HG03045 (cell line): ENCODE results near the gene GLOD4.
"Not testable (repeated sequence)": the region's sequence is repeated elsewhere in the genome, so short reads cannot be mapped to it uniquely, and the experiment has no call there.

Source experiments
- ATAC-seq: cut with Tn5 transposase; IDR thresholded peaks from one replicate; pipeline ENCODE4 v1.9.1; 2021; ENCODE audit warnings: mild to moderate bottlenecking, moderate library complexity; ENCODE audit not compliant: unreplicated experiment

The GLOD4 gene

DNA sequence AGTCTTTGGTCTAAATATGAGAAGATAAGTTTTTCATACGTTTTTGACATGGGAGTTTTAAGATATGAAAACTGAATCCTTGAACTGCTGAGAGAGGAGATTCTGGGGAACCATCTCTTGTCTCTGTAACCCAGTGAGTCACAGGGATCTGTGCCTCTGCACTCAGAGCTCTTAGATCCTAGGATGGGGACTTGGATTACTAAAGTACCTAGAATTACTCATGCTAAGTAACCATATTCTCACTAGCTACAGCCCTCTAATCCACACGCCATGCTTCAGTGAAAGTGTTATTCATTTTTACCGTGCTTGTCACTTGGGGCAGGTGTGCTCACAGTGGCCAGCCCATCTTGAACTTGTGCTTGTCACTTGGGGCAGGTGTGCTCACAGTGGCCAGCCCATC is 2.1 kb upstream of the GLOD4 start:
- ATAC-seq, result no peak

DNA sequence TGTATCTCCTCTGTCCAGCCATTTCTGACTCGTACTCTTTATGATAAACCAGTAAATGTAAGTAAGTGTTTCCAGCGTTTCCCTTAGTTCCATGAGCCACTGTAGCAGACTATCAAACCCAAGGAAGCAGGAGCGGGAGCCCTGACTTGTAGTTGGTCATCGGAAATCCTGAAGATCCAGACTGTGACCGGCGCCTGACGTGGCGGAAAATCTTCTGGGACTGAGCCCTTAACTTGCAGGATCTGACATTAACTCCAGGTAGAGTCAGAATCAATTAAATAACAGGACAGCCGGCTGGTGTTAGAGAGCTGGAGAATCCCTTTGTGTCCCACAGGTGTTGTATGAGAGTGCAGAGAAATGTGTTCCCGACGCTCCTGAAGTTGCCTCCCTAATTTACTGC is 4.0 kb downstream of the GLOD4 start:
- ATAC-seq, result no peak

DNA sequence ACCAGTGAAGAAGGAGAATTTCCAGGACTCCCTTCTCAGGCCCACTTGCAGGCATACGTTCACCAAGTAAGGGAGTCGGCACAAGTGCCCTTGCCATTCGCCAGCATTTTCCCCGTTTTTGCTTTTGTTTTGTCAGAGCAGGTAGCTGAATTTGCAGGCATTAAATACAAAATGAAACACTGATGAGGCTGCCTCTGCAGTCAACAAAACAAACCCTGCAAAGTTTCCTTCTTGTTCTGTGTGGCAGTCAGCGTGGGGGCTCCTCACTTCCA is 7.8 kb downstream of the GLOD4 start:
- ATAC-seq, result no peak

DNA sequence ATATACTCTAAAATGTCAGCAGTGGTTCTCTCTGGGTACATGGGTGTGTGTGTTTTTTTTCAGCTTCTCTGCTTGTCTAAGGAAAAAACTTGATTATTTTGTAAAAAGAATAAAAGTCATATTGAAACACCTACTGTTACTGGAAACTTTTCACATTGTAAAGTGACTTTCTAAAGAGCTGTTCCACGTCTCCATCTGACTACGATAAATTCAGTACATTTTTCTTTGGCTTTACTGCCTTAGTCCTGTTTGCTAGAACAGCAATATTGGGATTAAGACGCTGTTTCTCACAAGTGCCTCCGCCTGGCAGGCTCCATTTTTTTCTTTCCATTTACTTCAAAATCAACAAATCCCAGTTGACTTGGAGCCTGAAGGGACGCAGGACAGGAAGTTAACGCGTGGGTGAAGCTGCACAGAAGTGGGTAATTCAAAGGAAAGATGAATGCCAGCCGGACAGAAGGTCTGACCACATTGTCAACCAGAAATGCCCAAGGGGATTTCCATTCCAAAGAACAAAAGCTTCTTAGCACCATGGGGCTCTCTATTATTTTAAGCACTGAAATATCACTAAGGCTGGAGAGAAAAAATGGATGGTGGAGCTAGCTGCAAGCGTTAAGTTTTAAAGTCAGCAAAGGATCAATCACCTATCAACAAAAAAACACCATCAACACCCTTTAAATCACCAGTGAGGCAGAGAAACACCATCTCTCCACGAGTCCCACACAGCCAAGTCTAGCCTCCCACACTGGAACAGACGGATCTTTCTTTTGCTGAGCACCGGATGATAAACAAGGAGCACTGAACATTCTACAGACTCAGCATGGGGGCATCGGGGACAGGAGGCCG is 8.4 kb downstream of the GLOD4 start:
- no peak for ATAC-seq

DNA sequence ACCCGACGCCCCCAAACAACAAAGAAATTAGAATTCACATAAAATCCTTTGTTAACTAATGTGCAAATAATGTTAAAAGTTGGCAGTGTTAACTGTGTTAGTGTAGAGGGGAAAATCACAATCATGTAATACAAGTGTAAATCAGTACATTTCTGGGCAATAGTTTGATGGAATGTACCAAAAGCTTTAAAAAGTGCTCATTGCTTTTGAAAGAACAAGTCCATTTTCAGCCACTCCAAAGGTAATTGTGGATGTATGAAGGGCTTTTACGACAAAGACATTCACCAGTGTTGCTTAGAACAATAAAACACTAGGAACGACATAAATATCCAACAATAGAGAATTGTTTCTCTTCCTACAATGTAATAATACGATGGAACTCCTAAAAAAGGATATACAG is 9.1 kb downstream of the GLOD4 start:
- ATAC-seq, result no peak

DNA sequence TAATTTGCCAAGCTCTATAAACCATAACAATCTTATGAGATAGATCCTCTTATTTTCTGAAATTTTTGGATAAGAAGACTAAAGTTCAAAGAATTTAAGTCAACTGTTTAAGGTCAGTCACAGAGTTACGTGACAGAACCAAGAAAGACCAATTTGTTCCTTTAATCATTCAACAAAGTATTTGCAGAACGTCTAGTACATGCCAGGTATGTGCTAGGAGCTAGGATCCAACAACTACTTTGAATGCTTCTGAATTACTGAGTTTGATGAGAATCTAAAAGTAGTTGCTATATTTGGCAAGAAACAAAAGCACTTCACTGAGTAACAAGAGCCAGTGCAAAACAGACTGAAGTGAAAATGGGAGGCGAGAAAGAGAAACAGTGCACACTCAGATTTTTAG is 15.0 kb downstream of the GLOD4 start:
- no peak for ATAC-seq

DNA sequence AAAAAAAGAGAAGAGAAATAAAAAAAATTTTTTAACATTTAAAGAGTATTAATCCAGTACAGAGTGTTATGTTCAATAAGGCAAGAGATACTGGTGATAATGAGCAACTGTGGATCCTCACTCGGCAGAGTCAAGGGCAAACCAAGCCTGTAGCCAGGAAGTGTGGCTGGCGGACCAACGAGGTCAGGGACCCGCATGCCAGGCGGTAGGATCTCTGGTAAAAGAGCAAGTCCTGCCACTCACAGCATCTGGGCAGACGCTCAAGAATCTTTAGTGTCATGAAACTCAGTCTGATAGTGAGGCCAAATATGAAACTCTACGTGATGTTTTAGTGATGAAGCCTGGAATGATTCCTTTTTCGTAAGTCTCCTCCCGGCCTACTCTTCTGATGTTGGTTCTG is 21.7 kb downstream of the GLOD4 start:
- ATAC-seq, result no peak

DNA sequence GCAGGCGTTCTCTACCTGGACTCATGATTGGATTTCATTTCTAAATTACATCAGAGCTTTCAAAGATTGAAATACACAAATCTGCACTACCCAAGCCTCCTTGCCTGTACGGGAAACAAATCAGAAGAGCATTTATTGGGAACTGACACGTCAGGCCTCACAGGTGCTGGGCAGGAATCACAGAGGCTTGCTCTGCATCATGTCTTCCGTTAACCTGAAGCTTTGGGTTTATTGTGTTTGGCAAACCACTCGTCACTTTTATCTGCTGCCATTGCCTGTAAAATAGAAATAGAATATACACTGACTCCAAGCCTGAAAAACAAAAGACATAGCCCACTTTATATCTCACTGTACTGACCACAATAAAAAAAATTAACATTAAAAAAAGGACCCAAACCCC is 22.1 kb downstream of the GLOD4 start:
- no peak for ATAC-seq

DNA sequence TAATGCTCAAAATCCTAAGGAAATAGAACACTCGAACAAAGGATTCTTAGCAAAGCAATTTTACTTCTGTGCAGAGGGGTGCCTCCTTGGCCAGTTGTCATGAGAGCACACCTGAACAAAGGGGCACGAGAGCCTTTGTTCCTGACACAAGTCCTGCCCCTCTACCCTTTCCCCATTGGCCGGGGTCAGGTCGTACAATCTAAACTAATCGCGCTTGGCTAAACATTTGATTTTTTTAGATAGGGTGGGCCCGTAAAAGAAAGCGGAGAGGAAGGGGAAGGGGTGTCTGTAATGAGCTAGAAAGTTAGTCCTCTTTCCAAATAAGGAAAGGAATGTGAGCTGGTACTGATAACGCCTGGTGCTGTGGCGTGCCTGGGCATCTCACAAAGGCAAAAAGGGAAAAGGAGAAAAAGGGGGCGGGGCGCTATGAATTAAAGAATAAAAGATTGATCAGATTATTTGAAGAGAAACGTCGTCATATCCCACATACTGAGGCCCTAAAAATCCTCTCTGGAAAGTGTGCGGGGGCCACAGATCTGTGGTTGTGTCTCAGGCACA is 26.0 kb downstream of the GLOD4 start:
- ATAC-seq, result not testable (repeated sequence)

DNA sequence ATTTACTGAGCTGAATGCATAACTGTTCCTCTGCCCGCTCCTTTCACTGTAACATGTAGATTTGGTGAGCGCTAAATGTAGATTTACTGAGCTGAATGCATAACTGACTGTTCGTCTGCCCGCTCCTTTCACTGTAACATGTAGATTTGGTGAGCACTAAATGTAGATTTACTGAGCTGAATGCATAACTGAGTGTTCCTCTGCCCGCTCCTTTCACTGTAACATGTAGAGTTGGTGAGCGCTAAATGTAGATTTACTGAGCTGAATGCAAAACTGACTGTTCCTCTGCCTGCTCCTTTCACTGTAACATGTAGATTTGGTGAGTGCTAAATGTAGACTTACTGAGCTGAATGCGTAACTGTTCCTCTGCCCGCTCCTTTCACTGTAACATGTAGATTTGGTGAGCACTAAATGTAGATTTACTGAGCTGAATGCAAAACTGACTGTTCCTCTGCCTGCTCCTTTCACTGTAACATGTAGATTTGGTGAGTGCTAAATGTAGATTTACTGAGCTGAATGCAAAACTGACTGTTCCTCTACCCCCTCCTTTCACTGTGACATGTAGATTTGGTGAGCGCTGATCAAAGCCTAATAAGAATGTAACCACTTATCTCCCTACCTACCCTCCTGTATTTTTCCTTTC is 26.6 kb downstream of the GLOD4 start:
- ATAC-seq, result not testable (repeated sequence)

DNA sequence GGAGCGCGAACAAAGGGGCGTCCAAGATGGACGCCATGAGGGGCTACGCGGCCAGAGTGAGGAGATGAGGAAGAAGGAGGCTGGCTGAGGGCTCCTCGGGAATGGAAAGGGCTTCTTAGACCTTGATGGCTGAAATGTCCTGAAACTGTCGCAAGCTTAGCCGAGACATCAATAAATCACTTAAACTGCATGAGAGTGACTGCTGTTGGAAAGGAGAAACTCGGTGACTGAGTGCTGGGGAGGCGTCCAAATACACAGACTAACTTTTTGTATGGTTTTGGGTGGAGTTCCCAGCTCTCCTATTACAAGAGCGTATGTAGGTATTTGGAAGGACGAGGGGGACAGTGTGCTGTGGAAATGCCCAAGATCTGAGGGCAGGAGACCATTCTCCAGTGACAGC is 28.7 kb downstream of the GLOD4 start:
- no peak for ATAC-seq

DNA sequence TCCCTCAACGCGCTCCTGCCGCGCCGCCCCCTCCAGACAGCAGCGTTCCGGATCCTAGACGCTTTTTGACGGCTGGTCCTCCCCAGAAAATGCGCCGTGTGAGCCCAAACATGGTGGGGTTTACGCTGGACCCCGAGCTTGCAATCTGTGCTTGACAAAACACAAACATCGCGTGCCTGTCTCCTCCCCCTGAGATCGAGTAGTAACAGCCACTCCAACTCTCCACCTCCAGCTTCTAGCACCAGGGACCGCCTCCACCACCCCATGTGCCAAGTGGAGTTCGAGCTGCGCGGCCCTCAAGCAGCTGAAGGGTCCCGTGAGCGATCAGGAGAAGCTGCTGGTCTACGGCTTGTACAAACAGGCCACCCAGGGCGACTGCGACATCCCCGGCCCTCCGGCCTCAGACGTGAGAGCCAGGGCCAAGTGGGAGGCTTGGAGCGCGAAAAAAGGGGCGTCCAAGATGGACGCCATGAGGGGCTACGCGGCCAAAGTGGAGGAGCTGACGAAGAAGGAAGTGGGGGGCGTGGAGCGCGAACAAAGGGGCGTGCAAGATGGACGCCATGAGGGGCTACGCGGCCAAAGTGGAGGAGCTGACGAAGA is 29.4 kb downstream of the GLOD4 start:
- peak; percentile 2 for ATAC-seq

DNA sequence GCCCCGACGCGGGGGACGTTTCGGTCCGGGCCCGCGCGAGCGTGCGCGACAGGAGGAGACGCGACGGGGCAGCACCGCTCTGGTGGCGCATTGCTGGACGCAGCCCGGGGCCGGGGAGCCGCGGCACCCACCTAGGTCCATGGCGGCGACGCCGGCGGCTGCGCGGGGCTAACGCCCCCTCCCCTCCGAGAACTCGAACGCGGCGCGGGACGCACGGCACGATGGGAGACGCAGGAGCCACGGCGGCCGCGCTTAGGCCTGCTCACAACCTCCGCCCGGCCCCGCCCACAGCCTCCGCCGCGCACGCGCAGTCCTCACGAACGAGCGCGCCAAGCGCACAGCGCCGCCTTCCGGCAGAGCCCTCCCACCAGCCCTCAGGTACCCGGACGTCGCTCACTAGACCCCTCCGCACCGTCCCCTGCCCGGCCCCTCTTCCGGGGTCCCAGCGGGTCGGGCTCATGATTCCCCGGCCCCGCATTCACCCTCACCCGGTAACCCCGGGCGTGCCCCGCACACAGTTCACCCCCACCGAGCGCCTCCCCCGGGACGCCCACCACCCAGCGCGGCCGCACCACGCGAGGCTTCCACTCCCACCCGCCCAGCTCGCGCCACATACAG is 30.0 kb downstream of the GLOD4 start, which contains the start of gene GEMIN4:
Gene GEMIN4 (minus strand): TSS at position 263 of the 618 bp plus-strand sequence. CDS start 122 bp downstream, at position 141.
- ATAC-seq, result peak; percentile 89

DNA sequence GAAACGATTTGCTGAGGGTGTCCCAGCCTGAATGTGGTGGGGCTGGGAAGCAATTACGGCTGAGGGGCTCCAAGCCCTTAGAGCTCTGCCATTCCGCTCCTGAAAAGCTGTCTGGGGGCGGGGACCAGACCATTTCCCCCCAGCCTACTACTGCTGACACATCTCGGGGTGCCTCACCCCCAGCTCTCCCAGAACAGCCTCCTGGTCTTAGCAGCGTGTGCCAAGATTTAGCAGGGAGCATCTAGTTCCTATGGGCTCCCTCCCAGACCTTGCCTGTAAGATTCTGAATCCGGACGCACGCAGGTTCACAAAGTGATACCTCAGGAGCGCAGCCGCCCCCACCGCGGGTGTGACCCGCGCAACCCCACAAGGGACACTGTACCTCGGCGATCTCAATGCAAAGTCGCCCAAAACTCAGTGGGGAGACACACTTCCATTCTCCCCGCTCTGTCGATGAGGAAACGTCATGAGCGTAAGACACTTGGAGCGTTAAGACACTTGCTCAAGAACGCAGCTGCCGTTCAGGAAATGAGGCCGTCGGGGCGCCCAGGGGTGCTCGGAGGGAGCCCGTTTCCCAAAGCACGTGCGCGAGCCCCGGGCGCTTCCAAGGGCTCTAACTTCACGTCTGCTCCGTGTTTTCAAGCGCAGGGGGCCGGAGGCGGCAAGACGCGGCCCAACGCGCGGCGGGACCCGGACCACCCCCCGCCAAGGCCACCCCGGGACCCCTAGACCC is 30.6 kb downstream of the GLOD4 start:
- peak; percentile 33 for ATAC-seq

DNA sequence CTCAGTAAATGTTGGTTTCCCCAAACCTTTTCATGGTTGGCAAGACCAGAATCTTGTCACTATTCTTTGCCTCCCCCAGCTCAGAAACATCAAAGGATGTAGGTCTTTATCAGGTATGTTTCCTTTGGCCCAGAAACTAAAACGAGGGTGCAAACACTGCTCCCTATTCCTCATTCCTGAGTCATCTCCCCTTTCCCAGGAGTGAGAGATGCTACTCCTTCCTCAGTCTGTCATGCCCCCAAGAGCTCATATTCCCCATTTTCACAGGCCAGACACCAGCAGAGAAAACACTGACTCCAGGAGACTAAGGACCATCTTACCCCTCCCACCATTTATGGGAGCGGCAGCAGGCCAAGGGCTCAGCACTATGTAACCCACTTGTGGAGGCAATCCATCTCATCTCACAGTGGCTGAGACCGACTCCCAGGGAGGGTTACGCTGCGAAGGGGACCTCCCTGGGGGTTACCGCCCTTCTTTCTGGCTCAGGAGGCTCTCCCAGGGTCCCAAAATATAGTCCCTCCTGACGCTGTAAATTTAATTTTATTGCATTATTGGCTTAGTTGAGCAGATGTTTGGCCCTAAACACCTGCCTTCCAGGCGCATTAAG is 31.5 kb downstream of the GLOD4 start:
- ATAC-seq, result no peak

DNA sequence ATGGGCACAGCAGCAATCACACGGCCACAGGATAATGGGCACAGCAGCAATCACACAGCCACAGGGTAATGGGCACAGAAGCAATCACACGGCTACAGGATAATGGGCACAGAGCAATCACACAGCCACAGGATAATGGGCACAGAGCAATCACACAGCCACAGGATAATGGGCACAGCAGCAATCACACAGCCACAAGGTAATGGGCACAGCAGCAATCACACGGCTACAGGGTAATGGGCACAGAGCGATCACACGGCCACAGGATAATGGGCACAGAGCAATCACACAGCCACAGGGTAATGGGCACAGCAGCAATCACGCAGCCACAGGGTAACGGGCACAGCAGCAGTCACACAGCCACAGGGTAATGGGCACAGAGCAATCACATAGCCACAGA is 32.7 kb downstream of the GLOD4 start:
- ATAC-seq, result not testable (repeated sequence)

DNA sequence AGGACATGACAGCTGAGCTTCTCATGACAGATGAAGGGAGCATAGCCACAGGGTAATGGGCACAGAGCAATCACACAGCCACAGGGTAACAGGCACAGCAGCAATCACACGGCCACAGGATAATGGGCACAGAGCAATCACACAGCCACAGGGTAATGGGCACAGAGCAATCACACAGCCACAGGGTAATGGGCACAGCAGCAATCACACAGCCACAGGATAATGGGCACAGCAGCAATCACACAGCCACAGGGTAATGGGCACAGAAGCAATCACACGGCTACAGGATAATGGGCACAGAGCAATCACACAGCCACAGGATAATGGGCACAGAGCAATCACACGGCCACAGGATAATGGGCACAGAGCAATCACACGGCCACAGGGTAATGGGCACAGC is 33.5 kb downstream of the GLOD4 start:
- ATAC-seq, result not testable (repeated sequence)

DNA sequence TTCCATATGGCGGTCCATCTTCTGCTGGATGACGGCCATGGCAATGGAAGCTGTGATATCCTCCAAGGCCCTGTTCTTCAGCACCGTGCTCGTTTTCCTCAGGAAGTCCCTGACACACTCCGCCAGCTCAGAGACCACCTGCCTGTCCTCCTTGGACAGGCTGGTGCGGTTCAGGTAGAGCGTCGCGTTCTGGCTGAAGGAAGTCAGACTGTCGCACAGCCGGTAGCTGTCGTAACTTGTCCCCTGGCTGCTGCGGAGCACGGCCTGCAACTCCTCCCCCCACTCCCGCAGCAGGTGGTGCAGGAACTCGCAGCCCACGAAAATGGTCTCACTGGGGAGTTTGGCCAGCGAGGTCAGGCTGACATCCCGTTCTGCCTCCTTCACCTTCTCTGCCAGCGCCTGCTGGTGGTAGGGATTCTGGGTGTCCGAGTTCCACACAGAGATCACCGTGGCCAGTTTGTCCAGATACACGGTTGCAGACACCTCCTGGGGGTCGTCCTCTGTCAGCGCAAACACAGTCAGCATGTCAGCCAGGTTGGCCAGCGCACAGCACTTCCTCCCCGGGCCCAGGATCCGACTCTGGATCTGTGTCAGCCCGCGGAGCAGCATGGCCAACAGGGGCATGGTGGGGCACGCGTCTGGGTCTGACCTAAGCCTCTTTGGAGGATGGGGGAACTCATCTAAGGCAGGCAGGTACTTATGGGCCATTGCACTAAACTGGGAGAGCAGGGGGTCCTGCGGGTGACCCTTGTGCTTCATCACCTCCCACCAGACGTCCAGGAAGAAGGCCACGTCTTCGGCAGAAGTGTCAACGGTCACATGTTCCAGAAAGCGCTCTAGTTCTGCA is 35.1 kb downstream of the GLOD4 start:
- ATAC-seq, result no peak

DNA sequence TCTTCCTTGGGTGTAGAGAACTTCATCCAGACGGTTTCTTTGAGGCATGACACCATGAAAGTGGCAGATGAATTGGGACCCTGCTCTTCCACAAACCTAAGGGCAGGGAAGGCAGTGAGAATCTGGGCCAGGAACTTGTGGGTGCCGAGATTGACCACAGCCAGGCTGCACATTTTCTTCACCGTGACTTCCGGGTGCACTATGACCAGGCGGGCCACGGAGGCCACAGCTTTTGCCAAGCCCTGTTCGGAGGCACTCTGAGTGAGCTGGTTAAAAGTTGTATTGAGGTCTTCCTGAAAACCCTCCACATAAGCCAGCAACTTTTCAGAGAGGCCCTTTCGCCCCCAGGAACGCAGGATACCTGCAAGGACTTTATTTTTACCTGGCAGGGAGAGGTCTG is 35.9 kb downstream of the GLOD4 start:
- no peak for ATAC-seq
